ENCODE data around the gene PRMT9. TPM values are rescaled to one million over a fixed set of nuclear protein-coding genes. Genes with fewer than 3 reads are reported as not detected.

PRMT9 gene
- total RNA-seq, 4 donors from 2014 or later: 5.2 to 9.1 (median 5.5) TPM

DNA sequence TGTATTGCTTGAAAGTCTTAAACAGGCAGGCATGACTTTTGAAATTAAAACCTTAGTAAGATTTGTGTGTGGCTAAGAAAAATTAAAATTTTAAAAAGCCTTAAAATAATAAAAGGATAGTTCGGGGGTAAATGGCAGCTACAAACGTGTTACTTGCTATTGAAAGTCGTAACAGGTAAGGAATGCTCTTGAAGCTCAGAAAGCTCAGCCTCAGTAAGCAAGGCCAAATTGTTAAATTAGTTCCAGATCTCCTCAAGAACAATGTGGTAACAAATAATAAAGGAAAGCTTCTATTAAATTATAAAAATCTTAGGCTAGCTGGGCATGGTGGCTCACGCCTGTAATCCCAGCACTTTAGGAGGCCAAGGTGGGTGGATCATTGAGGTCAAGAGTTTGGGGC is 25.5 kb downstream of the PRMT9 start:
- Histone ChIP-seq H3K36me3 (peaks cover 0 to 46% of the 10 kb centered on the region in 2 donors), H3K9me3 (no peaks in the 10 kb centered on the region), H3K4me1 (no peaks in the 10 kb centered on the region), H3K27me3 (no peaks in the 10 kb centered on the region), H3K4me3 (no peak overlapping the region), H3K27ac (no peak overlapping the region)
- TF ChIP-seq POLR2A (IDR thresholded peaks at IDR 0.05): no peak
- TF ChIP-seq, protein P1, sequence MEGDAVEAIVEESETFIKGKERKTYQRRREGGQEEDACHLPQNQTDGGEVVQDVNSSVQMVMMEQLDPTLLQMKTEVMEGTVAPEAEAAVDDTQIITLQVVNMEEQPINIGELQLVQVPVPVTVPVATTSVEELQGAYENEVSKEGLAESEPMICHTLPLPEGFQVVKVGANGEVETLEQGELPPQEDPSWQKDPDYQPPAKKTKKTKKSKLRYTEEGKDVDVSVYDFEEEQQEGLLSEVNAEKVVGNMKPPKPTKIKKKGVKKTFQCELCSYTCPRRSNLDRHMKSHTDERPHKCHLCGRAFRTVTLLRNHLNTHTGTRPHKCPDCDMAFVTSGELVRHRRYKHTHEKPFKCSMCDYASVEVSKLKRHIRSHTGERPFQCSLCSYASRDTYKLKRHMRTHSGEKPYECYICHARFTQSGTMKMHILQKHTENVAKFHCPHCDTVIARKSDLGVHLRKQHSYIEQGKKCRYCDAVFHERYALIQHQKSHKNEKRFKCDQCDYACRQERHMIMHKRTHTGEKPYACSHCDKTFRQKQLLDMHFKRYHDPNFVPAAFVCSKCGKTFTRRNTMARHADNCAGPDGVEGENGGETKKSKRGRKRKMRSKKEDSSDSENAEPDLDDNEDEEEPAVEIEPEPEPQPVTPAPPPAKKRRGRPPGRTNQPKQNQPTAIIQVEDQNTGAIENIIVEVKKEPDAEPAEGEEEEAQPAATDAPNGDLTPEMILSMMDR (IDR thresholded peaks at IDR 0.05 in 4 of 5, conservative IDR thresholded peaks at IDR 0.05 in 1 of 5): no peak
- DNase-seq (no peak), ATAC-seq (no peak)
- in situ Hi-C loops (cut with MboI; ENCODE audit: low sequenced_read_pairs in 4 of 4) (no loop called here), intact Hi-C loops (cut with DNase I; ENCODE audit: low total_unique reads) (no loop called here)

DNA sequence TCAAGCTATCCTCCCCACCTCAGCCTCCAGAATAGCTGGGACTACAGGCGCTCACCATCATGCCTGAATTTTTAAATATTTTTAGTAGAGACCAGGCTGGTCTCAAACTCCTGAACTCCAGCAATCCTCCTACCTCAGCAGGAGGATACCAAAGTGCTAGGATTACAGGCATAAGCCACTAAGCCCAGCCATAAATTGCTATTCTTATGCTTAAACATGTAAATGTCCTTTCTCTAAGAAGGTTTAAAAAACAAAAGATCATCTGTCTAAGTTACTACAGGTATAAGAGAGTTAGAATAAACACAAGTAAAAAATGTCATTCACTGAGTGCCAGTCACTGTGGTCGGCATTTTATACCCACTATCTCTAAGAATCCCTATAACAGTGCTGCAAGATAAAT is 28.3 kb downstream of the PRMT9 start:
- Histone ChIP-seq H3K4me1 (no peaks in the 10 kb centered on the region), H3K27ac (no peak overlapping the region), H3K4me3 (no peak overlapping the region), H3K9me3 (no peaks in the 10 kb centered on the region), H3K27me3 (no peaks in the 10 kb centered on the region), H3K36me3 (peaks cover 0 to 43% of the 10 kb centered on the region in 2 donors)
- TF ChIP-seq, protein P1 (IDR thresholded peaks at IDR 0.05 in 4 of 5, conservative IDR thresholded peaks at IDR 0.05 in 1 of 5): no peak
- DNase-seq: no peak
- in situ Hi-C loops (cut with MboI; ENCODE audit: low sequenced_read_pairs in 4 of 4) (no loop called here), intact Hi-C loops (cut with DNase I; ENCODE audit: low total_unique reads) (no loop called here)
- no peak for ATAC-seq

DNA sequence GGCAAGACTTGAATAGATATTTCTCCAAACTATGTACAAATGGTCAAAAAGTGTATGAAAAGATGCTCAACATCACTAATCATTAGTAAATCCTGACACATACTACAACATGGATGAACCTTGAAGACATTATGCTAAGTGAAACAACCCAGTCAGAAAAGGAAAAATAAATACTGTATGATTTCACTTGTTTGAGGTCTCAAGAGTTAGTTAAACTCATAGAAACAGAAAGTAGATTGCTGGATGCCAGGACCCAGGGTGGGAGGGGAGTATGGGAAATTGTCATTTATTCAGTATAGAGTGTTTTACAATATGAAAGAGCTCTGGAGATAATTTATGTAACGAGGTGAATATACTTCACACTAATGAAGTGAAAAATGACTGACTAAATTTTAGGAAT is 32.4 kb downstream of the PRMT9 start:
- no peaks in the 10 kb centered on the region for H3K27me3 ChIP-seq
- H3K27ac ChIP-seq: no peak overlapping the region
- TF ChIP-seq, protein P1 (IDR thresholded peaks at IDR 0.05 in 4 of 5, conservative IDR thresholded peaks at IDR 0.05 in 1 of 5): no peak
- no peak for TF ChIP-seq POLR2A (IDR thresholded peaks at IDR 0.05)
- H3K9me3 ChIP-seq: no peaks in the 10 kb centered on the region
- DNase-seq (no peak), ATAC-seq (no peak)
- H3K4me1 ChIP-seq: peaks cover 0 to 13% of the 10 kb centered on the region in 2 donors
- H3K36me3 ChIP-seq: peaks cover 0 to 23% of the 10 kb centered on the region in 2 donors
- no peak overlapping the region for H3K4me3 ChIP-seq
- intact Hi-C loops (cut with DNase I; ENCODE audit: low total_unique reads): no loop called here
- in situ Hi-C loops (cut with MboI; ENCODE audit: low sequenced_read_pairs in 4 of 4): no loop called here

- ATAC-seq (no peak), DNase-seq (no peak)
- no peaks in the 10 kb centered on the region for H3K9me3 ChIP-seq
- peaks cover 5 to 19% of the 10 kb centered on the region in 2 donors for H3K4me1 ChIP-seq
- H3K4me3 ChIP-seq: no peak overlapping the region
- H3K27me3 ChIP-seq: no peaks in the 10 kb centered on the region
- in situ Hi-C loops (cut with MboI; ENCODE audit: low sequenced_read_pairs in 4 of 4): no loop called here
- TF ChIP-seq POLR2A (IDR thresholded peaks at IDR 0.05): no peak
- TF ChIP-seq, protein P1 (IDR thresholded peaks at IDR 0.05 in 4 of 5, conservative IDR thresholded peaks at IDR 0.05 in 1 of 5): no peak
- H3K27ac ChIP-seq: no peak overlapping the region
- H3K36me3 ChIP-seq: peaks cover 0 to 11% of the 10 kb centered on the region in 2 donors
- intact Hi-C loops (cut with DNase I; ENCODE audit: low total_unique reads): no loop called here
Observed at GRCh38 chr4:147648656-147649055, 35.3 kb downstream of the PRMT9 start.

DNA sequence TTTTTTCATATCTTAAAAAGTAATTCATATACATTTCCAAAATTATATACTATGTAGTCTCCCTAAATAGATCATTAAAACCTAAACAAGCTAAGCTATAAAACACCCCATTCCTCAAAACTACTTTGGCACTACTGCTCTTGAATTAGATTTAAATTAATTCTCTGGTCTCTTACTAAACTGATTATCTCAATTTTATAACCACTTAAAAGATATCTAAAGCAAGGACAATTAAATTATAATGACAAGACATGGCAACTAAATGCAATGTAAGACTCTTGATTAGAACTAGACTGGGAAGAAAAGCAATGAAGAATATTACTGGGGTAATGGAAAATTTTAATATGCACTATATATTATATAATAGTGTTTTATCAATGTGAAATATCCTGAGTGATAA is 38.9 kb downstream of the PRMT9 start:
- Histone ChIP-seq H3K36me3 (peaks cover 0 to 12% of the 10 kb centered on the region in 2 donors), H3K27me3 (no peaks in the 10 kb centered on the region), H3K4me1 (peaks cover 5 to 15% of the 10 kb centered on the region in 2 donors), H3K9me3 (no peaks in the 10 kb centered on the region), H3K4me3 (no peak overlapping the region), H3K27ac (no peak overlapping the region)
- DNase-seq: no peak
- no peak for ATAC-seq
- in situ Hi-C loops (cut with MboI; ENCODE audit: low sequenced_read_pairs in 4 of 4) (no loop called here), intact Hi-C loops (cut with DNase I; ENCODE audit: low total_unique reads) (no loop called here)
- TF ChIP-seq, protein P1 (IDR thresholded peaks at IDR 0.05 in 4 of 5, conservative IDR thresholded peaks at IDR 0.05 in 1 of 5): no peak
- no peak for TF ChIP-seq POLR2A (IDR thresholded peaks at IDR 0.05)
